Glomerular visceral epithelial cell (primary cell): ENCODE measurements around the gene LDLRAD4.

Experiments
- DNase-seq: peaks from one replicate; pipeline ENCODE4 v3.0.0-alpha.2; 2016; ENCODE audit errors: extremely low spot score

LDLRAD4 gene

GRCh38 chr18:13427354-13427753 lies 208.8 kb downstream of the LDLRAD4 start:
- DNase-seq, result no peak

- DNase-seq, result no peak
These were observed 209.8 kb downstream of the LDLRAD4 start for GRCh38 chr18:13428319-13428718.

- no peak for DNase-seq
These were observed 210.5 kb downstream of the LDLRAD4 start for GRCh38 chr18:13429016-13429415.

GRCh38 chr18:13429884-13430510 lies 211.4 kb downstream of the LDLRAD4 start:
- DNase-seq, result no peak

- no peak for DNase-seq
These were observed 212.1 kb downstream of the LDLRAD4 start for GRCh38 chr18:13430663-13431062.

GRCh38 chr18:13431886-13432285 lies 213.3 kb downstream of the LDLRAD4 start:
- no peak for DNase-seq

- DNase-seq, result no peak
These were observed 214.6 kb downstream of the LDLRAD4 start for GRCh38 chr18:13433125-13433524.

- DNase-seq, result no peak
These were observed 215.1 kb downstream of the LDLRAD4 start for GRCh38 chr18:13433685-13434084.

- no peak for DNase-seq
These were observed 216.3 kb downstream of the LDLRAD4 start for GRCh38 chr18:13434854-13435253.

GRCh38 chr18:13435586-13436333 lies 217.2 kb downstream of the LDLRAD4 start:
- DNase-seq, result no peak

GRCh38 chr18:13436576-13436975 lies 218.0 kb downstream of the LDLRAD4 start:
- no peak for DNase-seq

- DNase-seq, result no peak
These were observed 218.5 kb downstream of the LDLRAD4 start for GRCh38 chr18:13437034-13437433.

- no peak for DNase-seq
These were observed 219.4 kb downstream of the LDLRAD4 start for GRCh38 chr18:13437796-13438506.

GRCh38 chr18:13438507-13439056 lies 220.0 kb downstream of the LDLRAD4 start:
- no peak for DNase-seq

GRCh38 chr18:13439461-13439860 lies 220.9 kb downstream of the LDLRAD4 start:
- DNase-seq, result no peak

- DNase-seq, result no peak
These were observed 222.0 kb downstream of the LDLRAD4 start for GRCh38 chr18:13440277-13441248.

GRCh38 chr18:13441736-13442135 lies 223.2 kb downstream of the LDLRAD4 start:
- DNase-seq, result no peak

- no peak for DNase-seq
These were observed 223.9 kb downstream of the LDLRAD4 start for GRCh38 chr18:13442451-13442850.

- DNase-seq, result no peak
These were observed 225.0 kb downstream of the LDLRAD4 start for GRCh38 chr18:13443552-13443951.

- DNase-seq, result no peak
These were observed 226.1 kb downstream of the LDLRAD4 start for GRCh38 chr18:13444430-13445240.
